SK-N-SH (cell line): ENCODE data around the gene ADIRF. TPM values are rescaled to one million over a fixed set of nuclear protein-coding genes. Genes with fewer than 3 reads are reported as not detected.
"Not testable (repeated sequence)": the region's sequence is repeated elsewhere in the genome, so short reads cannot be mapped to it uniquely, and the experiment has no call there.

Source experiments
- CTCF ChIA-PET: fragments of 300-600, 350-600 bp; formaldehyde crosslinking; extraction: SDS; loops from one replicate; lab custom pipeline; 2021; lab: Yijun Ruan, JAX
- POLR2A ChIA-PET: fragments of 350-600 bp; sonication (Branson Sonifier 250); formaldehyde crosslinking; extraction: SDS; loops from one replicate; lab custom pipeline; 2020; ENCODE audit warnings: antibody characterized with exemption, inconsistent platforms; lab: Yijun Ruan, JAX
- DNase-seq: peaks from one replicate; pipeline ENCODE4 v3.0.0; 2012
- H2AFZ ChIP-seq: fragments of 200-600 bp; sonication (generic); 2 replicates; pipeline ENCODE4 v1.8.1; 2016; ENCODE audit warnings: antibody characterized with exemption, mild to moderate bottlenecking, low read depth
- H3F3A ChIP-seq: fragments of 200-600 bp; sonication (generic); replicated peaks from 2 replicates; pipeline ENCODE3; 2016; ENCODE audit warnings: antibody characterized with exemption, mild to moderate bottlenecking; ENCODE audit not compliant: insufficient read depth
- H3K27ac ChIP-seq, 2 experiments: fragments of 200-500 bp in 1 of 2; fragments of 200-600 bp in 1 of 2; sonication (Bioruptor generic) in 1 of 2; sonication (generic), shearing (Covaris generic) in 1 of 2; 2 replicates each; pipeline versions ENCODE4 v1.5.1 to v1.6.1; 2014 to 2016; ENCODE audit warnings: low read depth in 2 of 2, inconsistent platforms in 1 of 2, low read length in 1 of 2, mild to moderate bottlenecking in 1 of 2, mixed read lengths in 1 of 2
- H3K27me3 ChIP-seq: fragments of 200-600 bp; sonication (generic), shearing (Covaris generic); 2 replicates; pipeline ENCODE4 v1.6.1; 2016; ENCODE audit warnings: mixed run types; ENCODE audit not compliant: insufficient read depth
- H3K36me3 ChIP-seq, 2 experiments: fragments of 200-500 bp in 1 of 2; fragments of 200-600 bp in 1 of 2; sonication (Bioruptor generic) in 1 of 2; sonication (generic) in 1 of 2; replicated peaks in 1 of 2; 2 replicates each; pipeline versions ENCODE3 to v1.5.1; 2014 to 2016; ENCODE audit warnings: low read length in 1 of 2, mild to moderate bottlenecking in 1 of 2; ENCODE audit not compliant: insufficient read depth in 2 of 2, control insufficient read depth in 1 of 2
- H3K4me1 ChIP-seq, 2 experiments: fragments of 200-500 bp in 1 of 2; fragments of 200-600 bp in 1 of 2; sonication (Bioruptor generic) in 1 of 2; sonication (generic), shearing (Covaris generic) in 1 of 2; 2 replicates each; pipeline versions ENCODE4 v1.5.1 to v1.6.1; 2014 to 2016; ENCODE audit warnings: low read depth in 1 of 2, low read length in 1 of 2, mixed run types in 1 of 2; ENCODE audit not compliant: insufficient read depth in 2 of 2, control insufficient read depth in 1 of 2
- H3K4me2 ChIP-seq: fragments of 200-600 bp; sonication (generic), shearing (Covaris generic); 2 replicates; pipeline ENCODE4 v1.6.1; 2017; ENCODE audit warnings: mixed run types
- H3K4me3 ChIP-seq, 2 experiments: fragments of 200-500 bp in 1 of 2; fragments of 200-600 bp in 1 of 2; sonication (Bioruptor generic) in 1 of 2; sonication (generic), shearing (Covaris generic) in 1 of 2; 2 replicates each; pipeline versions ENCODE4 v1.5.1 to v1.8.1; 2014 to 2016; ENCODE audit warnings: low read depth in 2 of 2, inconsistent platforms in 1 of 2, low read length in 1 of 2, mild to moderate bottlenecking in 1 of 2, mixed read lengths in 1 of 2, moderate library complexity in 1 of 2
- H3K79me2 ChIP-seq: fragments of 200-600 bp; sonication (generic); 2 replicates; pipeline ENCODE4 v1.8.1; 2017; ENCODE audit warnings: mild to moderate bottlenecking; ENCODE audit not compliant: insufficient read depth
- H3K9ac ChIP-seq: fragments of 200-600 bp; sonication (generic); 2 replicates; pipeline ENCODE4 v1.6.1; 2017; ENCODE audit warnings: mixed run types
- H3K9me2 ChIP-seq: fragments of 200-600 bp; sonication (generic); 2 replicates; pipeline ENCODE4 v1.6.1; 2017; ENCODE audit warnings: mixed run types
- H3K9me3 ChIP-seq: fragments of 200-600 bp; sonication (generic); 2 replicates; pipeline ENCODE4 v1.6.1; 2017; ENCODE audit warnings: mixed run types, mild to moderate bottlenecking, moderate library complexity
- H4K20me1 ChIP-seq: fragments of 200-600 bp; sonication (generic); 2 replicates; pipeline ENCODE4 v1.6.1; 2017; ENCODE audit warnings: mild to moderate bottlenecking, mixed run types; ENCODE audit not compliant: insufficient read depth
- WGBS: methylation state at CpG from one replicate; pipeline ENCODE4 v1.1.6; 2017; ENCODE audit warnings: low lambda C conversion rate; 5-methylcytosine and 5-hydroxymethylcytosine counted together
- polyA plus RNA-seq, 3 experiments: library from polyadenylated mRNA; depleted of rRNA; stranded (reverse); fragments of >200 nt; gene quantifications; 2 replicates each; pipeline ENCODE4 v1.2.3, GENCODE V29; 2012
- small RNA-seq, 7 experiments: library from RNA; depleted of rRNA; stranded (forward); fragments of <200 nt; gene quantifications; one replicate each; pipeline ENCODE3, GENCODE V24; 2012

ADIRF gene
- polyA plus RNA-seq, 1 of the 3 experiments (the other 2 are of a cell fraction), result not detected

- H3K36me3 ChIP-seq, H3K9me2 ChIP-seq, H3K27ac ChIP-seq, H3K27me3 ChIP-seq, H3F3A ChIP-seq, DNase-seq, H3K9me3 ChIP-seq, H4K20me1 ChIP-seq, H3K79me2 ChIP-seq, POLR2A ChIA-PET, H3K4me3 ChIP-seq, H3K4me2 ChIP-seq, H3K9ac ChIP-seq, H2AFZ ChIP-seq, CTCF ChIA-PET: not testable (repeated sequence)
- WGBS, result no CpG with 5 or more reads among the region's 1 CpG
- H3K4me1 ChIP-seq, result peaks cover 0 to 11% of the 10 kb centered on the region in 2 experiments; a peak in 1 of 4 replicates
These were observed 51.2 kb downstream of the ADIRF start for GRCh38 chr10:87019504-87019903.

- H2AFZ ChIP-seq, H3K4me2 ChIP-seq, H3K9ac ChIP-seq, H3K9me3 ChIP-seq, H3F3A ChIP-seq, H3K27me3 ChIP-seq, H3K36me3 ChIP-seq, POLR2A ChIA-PET, DNase-seq, H4K20me1 ChIP-seq, H3K9me2 ChIP-seq, H3K4me3 ChIP-seq, H3K79me2 ChIP-seq, H3K27ac ChIP-seq, CTCF ChIA-PET: not testable (repeated sequence)
- WGBS, result 33% methylated on average over 1 of the region's 9 CpGs
- peaks cover under 1 to 11% of the 10 kb centered on the region in 2 experiments; a peak in 2 of 4 replicates for H3K4me1 ChIP-seq
These were observed 51.8 kb downstream of the ADIRF start, which contains the start of gene FAM25A for GRCh38 chr10:87020056-87020455. TSS of gene FAM25A (plus strand) at chr10:87020294. CDS start at chr10:87020325, 31 bp downstream.

Small RNA genes within 50 kb of the gene (small RNA-seq; reads per million reads assigned to genes)
- gene BMS1P3 (0 reads per million in 7 experiments), gene FAM25A (0 reads per million in 7 experiments)

Other genes starting within 250 kb of the ADIRF start
- 12.7 and 20.1 TPM in 2 replicates for gene BMPR1A, start 211.9 kb upstream of the ADIRF start, polyA plus RNA-seq (2012; rRNA removed)
- 0.02 and 0.05 TPM in 2 replicates for gene MMRN2, start 10.9 kb upstream of the ADIRF start, polyA plus RNA-seq (2012; rRNA removed)
- 3.8 and 4.3 TPM in 2 replicates for gene SNCG, start 9.9 kb upstream of the ADIRF start, polyA plus RNA-seq (2012; rRNA removed)
- not detected in 2 replicates for gene FAM25A, start 51.8 kb downstream of the ADIRF start, polyA plus RNA-seq (2012; rRNA removed)
- gene GLUD1, start 126.4 kb downstream of the ADIRF start, polyA plus RNA-seq (2012; rRNA removed), result 43.3 and 56.2 TPM in 2 replicates
- 4.7 and 6.7 TPM in 2 replicates for gene SHLD2, start 126.7 kb downstream of the ADIRF start, polyA plus RNA-seq (2012; rRNA removed)